ENCODE data around the gene HEXA.

Gene HEXA

DNA sequence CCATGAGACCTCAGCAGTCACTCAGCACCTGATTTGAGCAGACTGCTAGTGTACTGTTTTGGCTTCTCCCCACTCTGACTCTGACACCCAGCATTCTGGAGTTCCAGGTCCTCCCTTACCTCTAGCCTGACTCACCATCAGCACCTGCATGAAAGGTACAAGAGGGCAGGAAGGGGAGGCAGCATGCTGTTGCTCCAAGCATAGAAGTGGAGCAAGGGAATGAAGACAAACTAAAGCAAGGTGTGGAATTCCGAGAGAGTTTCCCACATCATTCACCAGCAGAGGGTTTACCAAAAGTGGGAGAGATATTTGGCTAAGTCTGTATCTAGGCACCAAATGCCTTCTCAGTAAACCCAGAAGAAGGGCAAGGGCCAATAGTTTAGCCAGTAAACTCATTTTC is 21.3 kb downstream of the HEXA start:
- Histone ChIP-seq H3K27ac (replicated peaks) (no peak overlapping the region), H3K27me3 (ENCODE audit: insufficient read depth, poor library complexity, severe bottlenecking) (no peaks in the 10 kb centered on the region), H3K4me3 (replicated peaks; ENCODE audit: insufficient read depth, low read length) (no peak overlapping the region)
- no peak for DNase-seq (ENCODE audit: low read depth in 1 of 2, low spot score in 1 of 2)
- TF ChIP-seq, protein P1, sequence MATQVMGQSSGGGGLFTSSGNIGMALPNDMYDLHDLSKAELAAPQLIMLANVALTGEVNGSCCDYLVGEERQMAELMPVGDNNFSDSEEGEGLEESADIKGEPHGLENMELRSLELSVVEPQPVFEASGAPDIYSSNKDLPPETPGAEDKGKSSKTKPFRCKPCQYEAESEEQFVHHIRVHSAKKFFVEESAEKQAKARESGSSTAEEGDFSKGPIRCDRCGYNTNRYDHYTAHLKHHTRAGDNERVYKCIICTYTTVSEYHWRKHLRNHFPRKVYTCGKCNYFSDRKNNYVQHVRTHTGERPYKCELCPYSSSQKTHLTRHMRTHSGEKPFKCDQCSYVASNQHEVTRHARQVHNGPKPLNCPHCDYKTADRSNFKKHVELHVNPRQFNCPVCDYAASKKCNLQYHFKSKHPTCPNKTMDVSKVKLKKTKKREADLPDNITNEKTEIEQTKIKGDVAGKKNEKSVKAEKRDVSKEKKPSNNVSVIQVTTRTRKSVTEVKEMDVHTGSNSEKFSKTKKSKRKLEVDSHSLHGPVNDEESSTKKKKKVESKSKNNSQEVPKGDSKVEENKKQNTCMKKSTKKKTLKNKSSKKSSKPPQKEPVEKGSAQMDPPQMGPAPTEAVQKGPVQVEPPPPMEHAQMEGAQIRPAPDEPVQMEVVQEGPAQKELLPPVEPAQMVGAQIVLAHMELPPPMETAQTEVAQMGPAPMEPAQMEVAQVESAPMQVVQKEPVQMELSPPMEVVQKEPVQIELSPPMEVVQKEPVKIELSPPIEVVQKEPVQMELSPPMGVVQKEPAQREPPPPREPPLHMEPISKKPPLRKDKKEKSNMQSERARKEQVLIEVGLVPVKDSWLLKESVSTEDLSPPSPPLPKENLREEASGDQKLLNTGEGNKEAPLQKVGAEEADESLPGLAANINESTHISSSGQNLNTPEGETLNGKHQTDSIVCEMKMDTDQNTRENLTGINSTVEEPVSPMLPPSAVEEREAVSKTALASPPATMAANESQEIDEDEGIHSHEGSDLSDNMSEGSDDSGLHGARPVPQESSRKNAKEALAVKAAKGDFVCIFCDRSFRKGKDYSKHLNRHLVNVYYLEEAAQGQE (IDR thresholded peaks at IDR 0.05; ENCODE audit: insufficient replicate concordance, low read depth), result no peak
- TF ChIP-seq GABPA (IDR thresholded peaks at IDR 0.05; ENCODE audit: low read depth), result no peak
- TF ChIP-seq, protein P2, sequence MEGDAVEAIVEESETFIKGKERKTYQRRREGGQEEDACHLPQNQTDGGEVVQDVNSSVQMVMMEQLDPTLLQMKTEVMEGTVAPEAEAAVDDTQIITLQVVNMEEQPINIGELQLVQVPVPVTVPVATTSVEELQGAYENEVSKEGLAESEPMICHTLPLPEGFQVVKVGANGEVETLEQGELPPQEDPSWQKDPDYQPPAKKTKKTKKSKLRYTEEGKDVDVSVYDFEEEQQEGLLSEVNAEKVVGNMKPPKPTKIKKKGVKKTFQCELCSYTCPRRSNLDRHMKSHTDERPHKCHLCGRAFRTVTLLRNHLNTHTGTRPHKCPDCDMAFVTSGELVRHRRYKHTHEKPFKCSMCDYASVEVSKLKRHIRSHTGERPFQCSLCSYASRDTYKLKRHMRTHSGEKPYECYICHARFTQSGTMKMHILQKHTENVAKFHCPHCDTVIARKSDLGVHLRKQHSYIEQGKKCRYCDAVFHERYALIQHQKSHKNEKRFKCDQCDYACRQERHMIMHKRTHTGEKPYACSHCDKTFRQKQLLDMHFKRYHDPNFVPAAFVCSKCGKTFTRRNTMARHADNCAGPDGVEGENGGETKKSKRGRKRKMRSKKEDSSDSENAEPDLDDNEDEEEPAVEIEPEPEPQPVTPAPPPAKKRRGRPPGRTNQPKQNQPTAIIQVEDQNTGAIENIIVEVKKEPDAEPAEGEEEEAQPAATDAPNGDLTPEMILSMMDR (IDR thresholded peaks at IDR 0.05; ENCODE audit: insufficient read depth, low read length), result no peak
- TF ChIP-seq SPI1 (IDR thresholded peaks at IDR 0.05; ENCODE audit: borderline replicate concordance, low read depth), result no peak
- TF ChIP-seq POLR2AphosphoS5 (IDR thresholded peaks at IDR 0.05; ENCODE audit: low read depth), result no peak

DNA sequence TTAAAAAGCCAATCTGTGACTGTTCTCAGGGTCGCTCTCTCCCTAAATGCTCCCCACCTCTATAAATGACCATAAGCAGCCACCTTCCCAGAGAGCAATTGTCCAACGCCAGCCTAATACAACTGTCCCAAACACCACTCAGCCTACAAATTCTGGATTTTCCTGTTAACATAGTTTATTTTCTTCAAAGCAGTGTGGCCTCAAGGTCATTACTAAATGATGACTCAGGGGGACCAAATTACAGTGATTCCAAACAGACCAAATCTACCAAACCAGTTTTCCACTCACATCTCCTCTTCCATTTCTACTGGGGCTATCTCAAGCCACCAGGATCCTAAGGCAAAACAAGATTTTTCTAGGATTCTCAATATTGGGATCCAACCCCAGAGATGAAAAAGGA is 22.5 kb downstream of the HEXA start:
- no peak for DNase-seq (ENCODE audit: low read depth in 1 of 2, low spot score in 1 of 2)
- TF ChIP-seq SPI1 (IDR thresholded peaks at IDR 0.05; ENCODE audit: borderline replicate concordance, low read depth) (no peak), GABPA (IDR thresholded peaks at IDR 0.05; ENCODE audit: low read depth) (no peak), POLR2AphosphoS5 (IDR thresholded peaks at IDR 0.05; ENCODE audit: low read depth) (no peak)
- TF ChIP-seq, protein P1 (IDR thresholded peaks at IDR 0.05; ENCODE audit: insufficient replicate concordance, low read depth), result no peak
- TF ChIP-seq, protein P2 (IDR thresholded peaks at IDR 0.05; ENCODE audit: insufficient read depth, low read length), result no peak
- no peak overlapping the region for H3K27ac ChIP-seq (replicated peaks)

DNA sequence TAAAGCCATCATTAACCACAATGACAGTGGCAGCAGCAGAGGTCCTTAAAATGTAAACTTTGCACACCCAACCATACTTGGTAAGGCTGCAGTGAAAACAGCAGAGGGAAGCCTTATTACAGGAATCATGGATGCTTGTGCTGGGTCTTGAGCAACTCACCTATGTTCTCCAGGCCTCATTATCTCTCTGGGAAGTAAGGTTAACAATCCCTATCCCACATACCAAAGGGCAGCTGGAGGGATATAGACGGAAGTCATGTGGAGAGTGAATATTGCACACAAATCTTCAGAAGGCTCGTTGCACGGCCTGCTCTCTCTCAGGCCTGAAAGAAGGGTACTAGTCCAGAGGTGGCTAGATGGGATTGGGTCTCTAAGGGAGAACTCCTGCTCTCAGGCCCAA is 30.0 kb downstream of the HEXA start:
- TF ChIP-seq, protein P1 (IDR thresholded peaks at IDR 0.05; ENCODE audit: insufficient replicate concordance, low read depth), result no peak
- no peak for TF ChIP-seq SPI1 (IDR thresholded peaks at IDR 0.05; ENCODE audit: borderline replicate concordance, low read depth)
- TF ChIP-seq, protein P2 (IDR thresholded peaks at IDR 0.05; ENCODE audit: insufficient read depth, low read length), result no peak
- TF ChIP-seq GABPA (IDR thresholded peaks at IDR 0.05; ENCODE audit: low read depth), result no peak
- TF ChIP-seq POLR2AphosphoS5 (IDR thresholded peaks at IDR 0.05; ENCODE audit: low read depth), result no peak
- H3K27ac ChIP-seq (replicated peaks), result no peak overlapping the region
- H3K4me3 ChIP-seq (replicated peaks; ENCODE audit: insufficient read depth, low read length), result no peak overlapping the region
- DNase-seq (ENCODE audit: low read depth in 1 of 2, low spot score in 1 of 2), result no peak
- no peaks in the 10 kb centered on the region for H3K27me3 ChIP-seq (ENCODE audit: insufficient read depth, poor library complexity, severe bottlenecking)

More for the DNA sequence above, 22.5 kb downstream of the HEXA start:
- Histone ChIP-seq H3K27me3 (ENCODE audit: insufficient read depth, poor library complexity, severe bottlenecking) (no peaks in the 10 kb centered on the region), H3K4me3 (replicated peaks; ENCODE audit: insufficient read depth, low read length) (no peak overlapping the region)

All from HL-60 (cell line).